HepG2 (cell line): ENCODE data around the gene ZC3H14. TPM values are rescaled to one million over a fixed set of nuclear protein-coding genes. Genes with fewer than 3 reads are reported as not detected.

Source experiments
- ATAC-seq: fragments of 200-7000 bp; cut with Tn5 transposase; 3 replicates; pipeline ENCODE4 v1.9.1; 2020; ENCODE audit warnings: mild to moderate bottlenecking, moderate library complexity
- BruUV-seq: library from RNA; stranded (reverse); fragments of 400-500 nt; replicated peaks from 2 replicates; lab custom pipeline; 2021; lab: Mats Ljungman, UMichigan
- CTCF ChIA-PET: fragments of 300-600 bp; formaldehyde crosslinking; extraction: SDS; loops from one replicate; lab custom pipeline; 2021; ENCODE audit warnings: low total read pairs, inconsistent platforms, low intra/inter-chr PET ratio; lab: Yijun Ruan, JAX
- POLR2A ChIA-PET: fragments of 350-600 bp; sonication (Branson Sonifier 250); formaldehyde crosslinking; loops from one replicate; lab custom pipeline; 2020; ENCODE audit warnings: antibody characterized with exemption, inconsistent platforms; lab: Yijun Ruan, JAX
- DNase-seq: peaks from one replicate; pipeline ENCODE4 v3.0.0-alpha.2; 2015; ENCODE audit warnings: low spot score
- FAIRE-seq: peaks from 3 replicates; lab custom pipeline; 2011; peaks lifted over from hg19 to GRCh38; lab: Jason Lieb, UNC
- H2AFZ ChIP-seq: one replicate; pipeline ENCODE4 v1.6.1; 2011; ENCODE audit warnings: low read length, inconsistent platforms
- H3K27ac ChIP-seq: fragments of 300-600 bp; 3 replicates; pipeline ENCODE4 v1.8.0; 2011; ENCODE audit warnings: mixed run types, mild to moderate bottlenecking, mixed read lengths, low read length, inconsistent platforms; ENCODE audit not compliant: insufficient read depth; ENCODE audit errors: extremely low read length
- H3K27me3 ChIP-seq, 2 experiments: fragments of 200-600 bp in 1 of 2; 2 replicates in 1 of 2; 3 replicates in 1 of 2; pipeline versions ENCODE4 v1.6.0 to v1.8.0; 2011; ENCODE audit warnings: low read length in 2 of 2, mild to moderate bottlenecking in 2 of 2, moderate library complexity in 2 of 2, inconsistent platforms in 1 of 2; ENCODE audit not compliant: insufficient read depth in 2 of 2, control insufficient read depth in 1 of 2
- H3K36me3 ChIP-seq, 2 experiments: fragments of 200-600 bp in 1 of 2; replicated peaks in 1 of 2; 2 replicates in 1 of 2; 3 replicates in 1 of 2; pipeline versions ENCODE4 v1.5.1 to v1.8.0; 2011; ENCODE audit warnings: low read length in 2 of 2, inconsistent platforms in 1 of 2; ENCODE audit not compliant: insufficient read depth in 2 of 2, control insufficient read depth in 1 of 2
- H3K4me1 ChIP-seq: 2 replicates; pipeline ENCODE4 v1.5.1; 2012; ENCODE audit warnings: low read length, inconsistent platforms; ENCODE audit not compliant: insufficient read depth
- H3K4me2 ChIP-seq: 2 replicates; pipeline ENCODE4 v1.6.0; 2011; ENCODE audit warnings: low read depth, low read length, inconsistent platforms
- H3K4me3 ChIP-seq, 3 experiments: fragments of 200-600 bp in 1 of 3; sonication (generic), shearing (Covaris generic) in 1 of 3; replicated peaks in 1 of 3; 2 replicates each; pipeline ENCODE4 v1.5.1; 2011 to 2016; ENCODE audit warnings: low read length in 3 of 3, inconsistent platforms in 2 of 3, low read depth in 2 of 3, mild to moderate bottlenecking in 2 of 3, control low read depth in 1 of 3, mixed read lengths in 1 of 3; ENCODE audit not compliant: insufficient read depth in 1 of 3
- H3K79me2 ChIP-seq: one replicate; pipeline ENCODE4 v1.6.1; 2011; ENCODE audit warnings: low read length, inconsistent platforms; ENCODE audit not compliant: insufficient read depth
- H3K9ac ChIP-seq: 2 replicates; pipeline ENCODE4 v1.6.0; 2011; ENCODE audit warnings: mild to moderate bottlenecking, low read depth, low read length, inconsistent platforms; ENCODE audit not compliant: insufficient read depth
- H3K9me3 ChIP-seq: 2 replicates; pipeline ENCODE4 v1.5.1; 2012; ENCODE audit warnings: mild to moderate bottlenecking, low read length
- H4K20me1 ChIP-seq: 2 replicates; pipeline ENCODE4 v1.6.0; 2011; ENCODE audit warnings: inconsistent platforms, mild to moderate bottlenecking, low read length, moderate library complexity; ENCODE audit not compliant: insufficient read depth
- CAMTA2 ChIP-seq: sonication (generic); formaldehyde crosslinking; IDR thresholded peaks from 2 replicates; pipeline ENCODE4 v1.4.0; 2020; ENCODE audit warnings: mild to moderate bottlenecking, missing genetic modification reagents, borderline replicate concordance
- GABPB1 ChIP-seq: IDR thresholded peaks from 2 replicates; pipeline ENCODE4 v1.6.1; 2016; ENCODE audit warnings: mild to moderate bottlenecking, missing genetic modification reagents, moderate library complexity, missing compliant biosample characterization
- MTERF4 ChIP-seq: sonication (generic); formaldehyde crosslinking; IDR thresholded peaks from 2 replicates; pipeline ENCODE4 v1.8.0; 2023; ENCODE audit warnings: mild to moderate bottlenecking, missing genetic modification reagents
- PCBP2 ChIP-seq: fragments of 200-400 bp; formaldehyde crosslinking; optimal IDR thresholded peaks from 2 replicates; pipeline ENCODE3; 2018; ENCODE audit warnings: low read length, low read depth; ENCODE audit not compliant: poor library complexity, severe bottlenecking
- STAT6 ChIP-seq: sonication (generic); formaldehyde crosslinking; IDR thresholded peaks from 2 replicates; pipeline ENCODE4 v1.4.0; 2020; ENCODE audit warnings: missing genetic modification reagents, mild to moderate bottlenecking, borderline replicate concordance
- ZNF317 ChIP-seq: sonication (generic); formaldehyde crosslinking; IDR thresholded peaks from 2 replicates; pipeline ENCODE4 v1.5.0; 2020; ENCODE audit warnings: mild to moderate bottlenecking, missing genetic modification reagents
- WGBS: methylation state at CpG from one replicate; pipeline ENCODE4 v1.1.6; 2017; ENCODE audit warnings: low lambda C conversion rate; 5-methylcytosine and 5-hydroxymethylcytosine counted together
- in situ Hi-C: cut with HindIII; loops from 2 replicates; pipeline ENCODE4 v1.10.0; 2017; ENCODE audit warnings: low pct_unique_long_range_greater_than_20kb; ENCODE audit not compliant: extremely low pct_ligation_motif_present
- intact Hi-C: fragments of 100-400 bp; cut with micrococcal nuclease; formaldehyde crosslinking; loops from one replicate; pipeline ENCODE4 v1.10.0; 2022; ENCODE audit not compliant: unreplicated experiment
- polyA plus RNA-seq, 8 experiments: library from polyadenylated mRNA; depleted of rRNA in 3 of 8; stranded (reverse) in 7 of 8; unstranded in 1 of 8; fragments of >200 nt; fragmentation: Illumina TruSeq in 4 of 8; extraction: Trizol in 4 of 8; gene quantifications; 2 replicates each; pipeline versions ENCODE4 v1.2.1 to v1.2.3, GENCODE V29; 2011 to 2016; ENCODE audit warnings: low read depth in 4 of 8, missing spikeins in 1 of 8, mixed read lengths in 1 of 8; ENCODE audit not compliant: insufficient read depth in 1 of 8
- total RNA-seq, 5 experiments: library from RNA; depleted of rRNA; stranded (reverse); fragments of >200 nt; fragmentation: Illumina TruSeq; extraction: Trizol; gene quantifications; 2 replicates each; pipeline ENCODE4 v1.2.3, GENCODE V29; 2016; ENCODE audit warnings: low read depth in 1 of 5

ZC3H14 gene
- total and polyA plus RNA-seq, 2 of the 13 experiments (the other 11 are each of a cell fraction or from before 2014, with no cell fraction given) = 65.1 to 67.5 TPM

- no peak for TF ChIP-seq MTERF4 (CRISPR knock-in tag)
- TF ChIP-seq GABPB1 (CRISPR knock-in tag) = no peak
- no peak for TF ChIP-seq PCBP2
Observed at GRCh38 chr14:88546621-88547385, 16.0 kb upstream of the ZC3H14 start (continued).

- no peaks in the 10 kb centered on the region for H3K9me3 ChIP-seq
- H3K36me3 ChIP-seq = peaks cover 0 to 11% of the 10 kb centered on the region in 2 experiments; a peak in 2 of 5 replicates
- H3K4me2 ChIP-seq = no peak overlapping the region
- BruUV-seq = no TSS peak
- no peak for ATAC-seq
- H3K4me3 ChIP-seq = no peak overlapping the region
- peaks cover 14% of the 10 kb centered on the region for H3K4me1 ChIP-seq
- no peak overlapping the region for H3K27ac ChIP-seq
- in situ Hi-C loops = no loop called here
- DNase-seq = no peak
- no peak overlapping the region for H2AFZ ChIP-seq
- WGBS = 92% methylated on average over 3 of the region's 3 CpGs
- ChIA-PET POLR2A (no interaction called here), CTCF (no interaction called here)
- H3K79me2 ChIP-seq = no peaks in the 10 kb centered on the region
- no peak for FAIRE-seq
- TF ChIP-seq CAMTA2 (CRISPR knock-in tag) (no peak), STAT6 (CRISPR knock-in tag) (no peak), ZNF317 (CRISPR knock-in tag) (no peak)
- TF ChIP-seq, all 625 proteins: peak for 0
- H3K9ac ChIP-seq = no peak overlapping the region
- intact Hi-C loops = no loop called here
- H3K27me3 ChIP-seq = no peaks in the 10 kb centered on the region; a peak in 1 of 5 replicates
- no peaks in the 10 kb centered on the region for H4K20me1 ChIP-seq
Observed at GRCh38 chr14:88547386-88547780, 15.5 kb upstream of the ZC3H14 start.
